Neural cell (in vitro differentiated cells): ENCODE measurements around the gene SPDYC. TPM values are rescaled to one million over a fixed set of nuclear protein-coding genes. Genes with fewer than 3 reads are reported as not detected.

Experiments
- H2AFZ ChIP-seq: fragments of 200-600, 300-800 bp; sonication (generic), shearing (Covaris generic); 2 replicates; pipeline ENCODE4 v1.6.0; 2014; ENCODE audit warnings: low read depth, mild to moderate bottlenecking, antibody characterized with exemption, low read length, moderate library complexity
- H3F3A ChIP-seq: fragments of 200-600 bp; shearing (Covaris generic); 2 replicates; pipeline ENCODE4 v1.6.1; 2016; ENCODE audit warnings: mild to moderate bottlenecking, moderate library complexity, mixed read lengths, antibody characterized with exemption, low read length; ENCODE audit not compliant: insufficient read depth, poor library complexity, severe bottlenecking
- H3K27ac ChIP-seq: fragments of 200-600, 300-800 bp; sonication (generic), shearing (Covaris generic); 2 replicates; pipeline ENCODE4 v1.5.1; 2014; ENCODE audit warnings: mild to moderate bottlenecking, low read length, moderate library complexity
- H3K27me3 ChIP-seq: fragments of 300-800, 200-600 bp; sonication (generic), shearing (Covaris generic); 2 replicates; pipeline ENCODE4 v1.6.0; 2014; ENCODE audit warnings: mild to moderate bottlenecking, low read depth, low read length, moderate library complexity; ENCODE audit not compliant: insufficient read depth
- H3K36me3 ChIP-seq: fragments of 300-800, 200-600 bp; sonication (generic), shearing (Covaris generic); 2 replicates; pipeline ENCODE4 v1.5.1; 2014; ENCODE audit warnings: mild to moderate bottlenecking, antibody characterized with exemption, low read length, moderate library complexity; ENCODE audit not compliant: insufficient read depth
- H3K4me2 ChIP-seq: fragments of 300-800, 200-600 bp; sonication (generic), shearing (Covaris generic); 2 replicates; pipeline ENCODE4 v1.6.0; 2014; ENCODE audit warnings: mild to moderate bottlenecking, low read length
- H3K4me3 ChIP-seq: fragments of 300-800, 200-600 bp; sonication (generic), shearing (Covaris generic); 2 replicates; pipeline ENCODE4 v1.5.1; 2014; ENCODE audit warnings: mild to moderate bottlenecking, low read length, moderate library complexity
- H3K79me2 ChIP-seq: fragments of 200-600 bp; shearing (Covaris generic); replicated peaks from 2 replicates; pipeline ENCODE4 v1.6.0; 2014; ENCODE audit warnings: mild to moderate bottlenecking, low read length, moderate library complexity; ENCODE audit not compliant: insufficient read depth
- H3K9ac ChIP-seq: fragments of 300-800, 200-600 bp; sonication (generic), shearing (Covaris generic); 2 replicates; pipeline ENCODE4 v1.6.1; 2016; ENCODE audit warnings: mild to moderate bottlenecking, low read length, mixed read lengths
- H3K9me2 ChIP-seq: fragments of 200-600 bp; shearing (Covaris generic); 2 replicates; pipeline ENCODE4 v1.6.1; 2016; ENCODE audit warnings: mild to moderate bottlenecking, low read length, mixed read lengths; ENCODE audit not compliant: insufficient read depth
- H3K9me3 ChIP-seq: fragments of 200-600, 300-800 bp; sonication (generic), shearing (Covaris generic); 2 replicates; pipeline ENCODE4 v1.6.1; 2016; ENCODE audit warnings: mild to moderate bottlenecking, mixed run types, low read length, moderate library complexity, mixed read lengths
- H4K20me1 ChIP-seq: fragments of 200-600 bp; shearing (Covaris generic); 2 replicates; pipeline ENCODE4 v1.6.1; 2016; ENCODE audit warnings: mild to moderate bottlenecking, mixed run types; ENCODE audit not compliant: insufficient read depth
- CTCF ChIP-seq: fragments of 450-650 bp; IDR thresholded peaks from 2 replicates; pipeline ENCODE4 v1.5.1; 2014; ENCODE audit warnings: antibody characterized with exemption, mild to moderate bottlenecking, moderate library complexity; ENCODE audit not compliant: poor library complexity, severe bottlenecking
- EP300 ChIP-seq: fragments of 450-650 bp; conservative IDR thresholded peaks from 2 replicates; pipeline ENCODE4 v1.6.1; 2014; ENCODE audit warnings: antibody characterized with exemption, mild to moderate bottlenecking, moderate library complexity; ENCODE audit not compliant: poor library complexity, severe bottlenecking
- EZH2 ChIP-seq: fragments of 200-600, 300-800 bp; shearing (Covaris generic), sonication (generic); IDR thresholded peaks from 2 replicates; pipeline ENCODE4 v1.6.1; 2014; ENCODE audit warnings: antibody characterized with exemption, low read length, borderline replicate concordance, mild to moderate bottlenecking; ENCODE audit not compliant: insufficient read depth, poor library complexity, severe bottlenecking
- MXI1 ChIP-seq: fragments of 450-650 bp; conservative IDR thresholded peaks from 2 replicates; pipeline ENCODE4 v1.6.1; 2014; ENCODE audit warnings: antibody characterized with exemption, mild to moderate bottlenecking; ENCODE audit not compliant: poor library complexity, severe bottlenecking
- POLR2AphosphoS5 ChIP-seq: IDR thresholded peaks from 2 replicates; pipeline ENCODE4 v1.6.1; 2012
- RAD21 ChIP-seq: fragments of 450-650 bp; conservative IDR thresholded peaks from 2 replicates; pipeline ENCODE4 v1.6.1; 2014; ENCODE audit warnings: antibody characterized with exemption, mild to moderate bottlenecking, moderate library complexity
- REST ChIP-seq: IDR thresholded peaks from 2 replicates; pipeline ENCODE4 v1.6.1; 2012; ENCODE audit warnings: borderline replicate concordance
- SMC3 ChIP-seq: fragments of 450-650 bp; conservative IDR thresholded peaks from 2 replicates; pipeline ENCODE4 v1.6.1; 2014; ENCODE audit warnings: antibody characterized with exemption, mild to moderate bottlenecking, moderate library complexity; ENCODE audit not compliant: poor library complexity
- TAF1 ChIP-seq: IDR thresholded peaks from 2 replicates; pipeline ENCODE4 v1.6.1; 2012; ENCODE audit warnings: low read depth
- polyA plus RNA-seq: library from polyadenylated mRNA; depleted of rRNA; stranded (reverse); fragments of >200 nt; gene quantifications from 2 replicates; pipeline ENCODE4 v1.2.3, GENCODE V29; 2014

The SPDYC gene
- polyA plus RNA-seq, 1 donor from 2014 or later: not detected

GRCh38 chr11:65215441-65216076 lies 45.5 kb downstream of the SPDYC start:
- no peak overlapping the region for H3K4me2 ChIP-seq
- no peaks in the 10 kb centered on the region for H4K20me1 ChIP-seq
- no peak overlapping the region for H3K27ac ChIP-seq
- H3K9me3 ChIP-seq: no peaks in the 10 kb centered on the region
- TF ChIP-seq POLR2AphosphoS5 (peak; percentile 49), TAF1 (no peak)
- H3K4me3 ChIP-seq: no peak overlapping the region
- H2AFZ ChIP-seq: no peak overlapping the region
- no peaks in the 10 kb centered on the region for H3F3A ChIP-seq
- H3K9me2 ChIP-seq: no peaks in the 10 kb centered on the region
- no peaks in the 10 kb centered on the region for H3K27me3 ChIP-seq
- H3K9ac ChIP-seq: no peak overlapping the region
- no peaks in the 10 kb centered on the region for H3K36me3 ChIP-seq
- H3K79me2 ChIP-seq: no peaks in the 10 kb centered on the region

- no peak overlapping the region for H3K4me3 ChIP-seq
- no peaks in the 10 kb centered on the region for H3K27me3 ChIP-seq
- H3K9me2 ChIP-seq: no peaks in the 10 kb centered on the region
- no peak overlapping the region for H2AFZ ChIP-seq
- H3F3A ChIP-seq: no peaks in the 10 kb centered on the region
- H3K79me2 ChIP-seq: no peaks in the 10 kb centered on the region
- H3K4me2 ChIP-seq: no peak overlapping the region
- no peaks in the 10 kb centered on the region for H3K36me3 ChIP-seq
- H3K9ac ChIP-seq: no peak overlapping the region
- no peaks in the 10 kb centered on the region for H4K20me1 ChIP-seq
- no peak for TF ChIP-seq TAF1
- no peak for TF ChIP-seq MXI1
- TF ChIP-seq SMC3: no peak
- no peak for TF ChIP-seq RAD21
- no peak for TF ChIP-seq EP300
- no peak for TF ChIP-seq EZH2
- no peak for TF ChIP-seq REST
- TF ChIP-seq CTCF: no peak
- TF ChIP-seq POLR2AphosphoS5: no peak
- H3K9me3 ChIP-seq: no peaks in the 10 kb centered on the region
- no peak overlapping the region for H3K27ac ChIP-seq
These were observed 46.8 kb downstream of the SPDYC start for GRCh38 chr11:65216830-65217229.
